Gastrocnemius medialis (tissue), 4 donors: ENCODE results near the gene SMIM45.

Experiments
- ATAC-seq, 2 donors: fragments of 150-250 bp; one replicate each; pipeline ENCODE4 v1.9.1; 2016
- DNase-seq, 2 donors: peaks; one replicate each; pipeline ENCODE4 v3.0.0-alpha.2; 2019
- H3K27ac ChIP-seq, 4 donors: fragments of 200-600 bp; sonication (generic); 1 replicate in 1 of 4; 2 replicates in 3 of 4; pipeline ENCODE4 v1.5.1; 2016 to 2018; ENCODE audit warnings: mild to moderate bottlenecking in 2 of 4, moderate library complexity in 1 of 4
- H3K27me3 ChIP-seq, 3 donors: fragments of 200-600 bp; sonication (generic) in 2 of 3; 1 replicate in 1 of 3; 2 replicates in 2 of 3; pipeline versions ENCODE4 v1.5.1 to v1.6.0; 2016 to 2019; ENCODE audit warnings: mild to moderate bottlenecking in 1 of 3, moderate library complexity in 1 of 3
- H3K36me3 ChIP-seq, 2 donors: fragments of 200-600 bp; sonication (generic) in 1 of 2; one replicate each; pipeline ENCODE4 v1.5.1; 2017 to 2018
- H3K4me1 ChIP-seq, 2 donors: fragments of 200-600 bp; sonication (generic) in 1 of 2; one replicate each; pipeline ENCODE4 v1.5.1; 2016 to 2017; ENCODE audit warnings: mild to moderate bottlenecking in 2 of 2
- H3K4me3 ChIP-seq, 4 donors: fragments of 200-600 bp; sonication (generic) in 3 of 4; 1 replicate in 1 of 4; 2 replicates in 3 of 4; pipeline ENCODE4 v1.5.1; 2016 to 2019; ENCODE audit warnings: mild to moderate bottlenecking in 2 of 4
- H3K9me3 ChIP-seq, 3 donors: fragments of 200-600 bp; sonication (generic) in 2 of 3; 1 replicate in 1 of 3; 2 replicates in 2 of 3; pipeline ENCODE4 v1.5.1; 2016 to 2019
- POLR2A ChIP-seq, 2 donors: fragments of 450-650 bp; IDR thresholded peaks; one replicate each; pipeline ENCODE4 v1.6.1; 2017; ENCODE audit warnings: antibody characterized with exemption in 2 of 2, mild to moderate bottlenecking in 2 of 2, moderate library complexity in 2 of 2
- in situ Hi-C, 4 donors: fragments of 200-750 bp; cut with MboI; loops; one replicate each; pipeline versions ENCODE4 v1.15.0 to v1.8.0; 2017; ENCODE audit warnings: low sequenced_read_pairs in 4 of 4
- intact Hi-C: fragments of 100-400 bp; cut with DNase I; formaldehyde crosslinking; loops from one replicate; pipeline ENCODE4 v1.15.1; 2023; ENCODE audit warnings: low total_unique reads
- TF ChIP-seq, protein P1 (sequence below), 5 experiments: fragments of 450-650 bp in 3 of 5; fragments of 200-600 bp in 2 of 5; sonication (generic) in 2 of 5; IDR thresholded peaks in 4 of 5; conservative IDR thresholded peaks in 1 of 5; 1 replicate in 4 of 5; 2 replicates in 1 of 5; pipeline ENCODE4 v1.5.1; 2016 to 2019; ENCODE audit warnings: antibody characterized with exemption in 5 of 5, mild to moderate bottlenecking in 3 of 5, moderate library complexity in 3 of 5

SMIM45 gene

GRCh38 chr22:41966607-41967240 lies 14.8 kb downstream of the SMIM45 start:
- H3K9me3 ChIP-seq: no peaks in the 10 kb centered on the region
- H3K27ac ChIP-seq: no peak overlapping the region
- no peak for DNase-seq
- no peak for ATAC-seq
- H3K4me3 ChIP-seq: no peak overlapping the region
- no peaks in the 10 kb centered on the region for H3K27me3 ChIP-seq
- TF ChIP-seq POLR2A (IDR thresholded peaks at IDR 0.05): no peak
- TF ChIP-seq, protein P1, sequence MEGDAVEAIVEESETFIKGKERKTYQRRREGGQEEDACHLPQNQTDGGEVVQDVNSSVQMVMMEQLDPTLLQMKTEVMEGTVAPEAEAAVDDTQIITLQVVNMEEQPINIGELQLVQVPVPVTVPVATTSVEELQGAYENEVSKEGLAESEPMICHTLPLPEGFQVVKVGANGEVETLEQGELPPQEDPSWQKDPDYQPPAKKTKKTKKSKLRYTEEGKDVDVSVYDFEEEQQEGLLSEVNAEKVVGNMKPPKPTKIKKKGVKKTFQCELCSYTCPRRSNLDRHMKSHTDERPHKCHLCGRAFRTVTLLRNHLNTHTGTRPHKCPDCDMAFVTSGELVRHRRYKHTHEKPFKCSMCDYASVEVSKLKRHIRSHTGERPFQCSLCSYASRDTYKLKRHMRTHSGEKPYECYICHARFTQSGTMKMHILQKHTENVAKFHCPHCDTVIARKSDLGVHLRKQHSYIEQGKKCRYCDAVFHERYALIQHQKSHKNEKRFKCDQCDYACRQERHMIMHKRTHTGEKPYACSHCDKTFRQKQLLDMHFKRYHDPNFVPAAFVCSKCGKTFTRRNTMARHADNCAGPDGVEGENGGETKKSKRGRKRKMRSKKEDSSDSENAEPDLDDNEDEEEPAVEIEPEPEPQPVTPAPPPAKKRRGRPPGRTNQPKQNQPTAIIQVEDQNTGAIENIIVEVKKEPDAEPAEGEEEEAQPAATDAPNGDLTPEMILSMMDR (IDR thresholded peaks at IDR 0.05 in 4 of 5, conservative IDR thresholded peaks at IDR 0.05 in 1 of 5): peak in 4 of 5 experiments; percentile 14 to 26 (median 18)
- H3K4me1 ChIP-seq: no peaks in the 10 kb centered on the region
- intact Hi-C loops: loop anchor here (10.0 kb wide), 1 partner anchor 148 kb away; no protein-coding TSS in a partner anchor
- in situ Hi-C loops: loop anchor here in 3 of 4 donors (10.0 to 25.0 kb wide), 2 partner anchors 468 to 471 kb away; partner anchors contain the start of gene NFAM1 (in 3 of the 3)
- no peaks in the 10 kb centered on the region for H3K36me3 ChIP-seq

- intact Hi-C loops (loop anchor here (10.0 kb wide), 1 partner anchor 146 kb away; no protein-coding TSS in a partner anchor), in situ Hi-C loops (loop anchor here in 3 of 4 donors (10.0 to 25.0 kb wide), 2 partner anchors 466 to 469 kb away; partner anchors contain the start of gene NFAM1 (in 3 of the 3))
- Histone ChIP-seq H3K27me3 (peaks cover 5 to 13% (median 8%) of the 10 kb centered on the region in 3 donors), H3K4me3 (no peak overlapping the region), H3K36me3 (no peaks in the 10 kb centered on the region), H3K9me3 (no peaks in the 10 kb centered on the region), H3K4me1 (no peaks in the 10 kb centered on the region), H3K27ac (no peak overlapping the region)
- no peak for DNase-seq
- TF ChIP-seq POLR2A (IDR thresholded peaks at IDR 0.05): no peak
- TF ChIP-seq, protein P1 (IDR thresholded peaks at IDR 0.05 in 4 of 5, conservative IDR thresholded peaks at IDR 0.05 in 1 of 5): no peak
- no peak for ATAC-seq
Observed at GRCh38 chr22:41968601-41969000, 16.7 kb downstream of the SMIM45 start.

- Histone ChIP-seq H3K27me3 (peaks cover 9 to 14% (median 13%) of the 10 kb centered on the region in 3 donors), H3K27ac (no peak within 1 kb of the TSS), H3K36me3 (no peaks in the 10 kb centered on the region), H3K4me1 (no peaks in the 10 kb centered on the region), H3K9me3 (no peaks in the 10 kb centered on the region), H3K4me3 (no peak within 1 kb of the TSS)
- ATAC-seq (no peak), DNase-seq (no peak)
- no peak for TF ChIP-seq POLR2A (IDR thresholded peaks at IDR 0.05)
- in situ Hi-C loops: loop anchor here in 3 of 4 donors (10.0 to 25.0 kb wide), 2 partner anchors 466 to 468 kb away; partner anchors contain the start of gene NFAM1 (in 3 of the 3)
- intact Hi-C loops: loop anchor here (10.0 kb wide), 1 partner anchor 146 kb away; no protein-coding TSS in a partner anchor
Observed at GRCh38 chr22:41969110-41969646, 17.2 kb downstream of the SMIM45 start, which contains the start of gene SEPTIN3. Gene SEPTIN3, plus strand, starts transcription at chr22:41969443. Its CDS starts 2,050 bp downstream, at chr22:41971493.

- H3K4me3 ChIP-seq: no peak overlapping the region
- no peaks in the 10 kb centered on the region for H3K36me3 ChIP-seq
- TF ChIP-seq, protein P1 (IDR thresholded peaks at IDR 0.05 in 4 of 5, conservative IDR thresholded peaks at IDR 0.05 in 1 of 5): no peak
- TF ChIP-seq POLR2A (IDR thresholded peaks at IDR 0.05): no peak
- ATAC-seq: no peak
- DNase-seq: no peak
- in situ Hi-C loops: loop anchor here in 2 of 4 donors (25.0 kb wide), 1 partner anchor 467 kb away; the partner anchor contains the start of gene NFAM1 (in 2 of the 2)
- H3K4me1 ChIP-seq: no peaks in the 10 kb centered on the region
- H3K9me3 ChIP-seq: no peaks in the 10 kb centered on the region
- H3K27me3 ChIP-seq: peaks cover 15 to 28% (median 20%) of the 10 kb centered on the region in 3 donors
- H3K27ac ChIP-seq: no peak overlapping the region
- intact Hi-C loops: no loop called here
Observed at GRCh38 chr22:41970601-41971000, 18.7 kb downstream of the SMIM45 start.

DNA sequence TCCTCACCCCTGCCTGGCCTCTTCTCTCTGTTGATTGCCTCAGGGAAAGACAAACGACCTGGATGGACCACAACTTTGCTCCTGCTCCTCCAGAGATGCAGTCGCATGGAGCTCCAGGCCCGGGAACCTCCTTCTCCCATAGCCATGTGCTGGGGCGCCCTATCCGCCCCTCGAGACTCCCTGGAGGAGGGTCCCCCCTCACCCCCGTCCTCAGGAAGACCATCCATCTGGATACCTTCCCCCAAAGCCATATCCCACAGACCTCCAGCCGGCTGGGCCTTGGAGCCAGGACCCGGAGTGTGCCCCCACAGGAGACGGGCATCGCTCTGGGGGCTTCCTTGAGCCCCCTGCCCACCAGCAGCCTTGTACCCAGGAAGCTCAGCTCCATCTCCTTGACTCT lies 19.5 kb downstream of the SMIM45 start:
- intact Hi-C loops: no loop called here
- in situ Hi-C loops: loop anchor here in 2 of 4 donors (25.0 kb wide), 1 partner anchor 466 kb away; the partner anchor contains the start of gene NFAM1 (in 2 of the 2)
- Histone ChIP-seq H3K9me3 (no peaks in the 10 kb centered on the region), H3K27me3 (peaks cover 22 to 36% (median 28%) of the 10 kb centered on the region in 3 donors), H3K27ac (no peak overlapping the region), H3K4me1 (no peaks in the 10 kb centered on the region), H3K4me3 (no peak overlapping the region), H3K36me3 (no peaks in the 10 kb centered on the region)
- no peak for TF ChIP-seq POLR2A (IDR thresholded peaks at IDR 0.05)
- TF ChIP-seq, protein P1 (IDR thresholded peaks at IDR 0.05 in 4 of 5, conservative IDR thresholded peaks at IDR 0.05 in 1 of 5): no peak
- ATAC-seq (no peak), DNase-seq (no peak)
